Measurements from ENCODE around the gene ING3. TPM values are rescaled to one million over a fixed set of nuclear protein-coding genes. Genes with fewer than 3 reads are reported as not detected.

Gene ING3
- total RNA-seq, 1 experiment from 2014 or later = 16.1 TPM

GRCh38 chr7:121023683-121024511 lies 73.3 kb downstream of the ING3 start:
- Histone ChIP-seq H3K36me3 (ENCODE audit: insufficient read depth, low read length, poor library complexity, severe bottlenecking) (no peaks in the 10 kb centered on the region), H3K4me3 (ENCODE audit: low read depth, low read length, poor library complexity, severe bottlenecking) (no peak overlapping the region), H3K4me1 (ENCODE audit: insufficient read depth, low read length, poor library complexity, severe bottlenecking) (peaks cover 17% of the 10 kb centered on the region), H3K27me3 (replicated peaks; ENCODE audit: insufficient read depth, low read depth, low read length, poor library complexity) (no peaks in the 10 kb centered on the region), H3K9me3 (ENCODE audit: low read depth, low read length, poor library complexity, severe bottlenecking) (no peaks in the 10 kb centered on the region), H3K27ac (ENCODE audit: low read depth, low read length, poor library complexity, severe bottlenecking) (no peak overlapping the region)
- DNase-seq (ENCODE audit: low spot score) = peak; percentile 35
- CTCF ChIA-PET = no interaction called here
- POLR2A ChIA-PET (ENCODE audit: low non-redundant PET) = interaction anchor here (0.6 kb wide), 1 partner anchor 187 kb away, joined by 3 read pairs; no protein-coding TSS in a partner anchor
- intact Hi-C loops (cut with micrococcal nuclease; ENCODE audit: unreplicated experiment) = no loop called here
- no TSS peak for BruUV-seq (replicated peaks)
- TF ChIP-seq EZH2 (IDR thresholded peaks at IDR 0.05; ENCODE audit: borderline replicate concordance, low read depth, low read length, poor library complexity, severe bottlenecking) = no peak

- ChIA-PET CTCF (no interaction called here), POLR2A (ENCODE audit: low non-redundant PET) (interaction anchor here (0.6 kb wide), 1 partner anchor 186 kb away, joined by 3 read pairs; no protein-coding TSS in a partner anchor)
- intact Hi-C loops (cut with micrococcal nuclease; ENCODE audit: unreplicated experiment) = no loop called here
- H3K27me3 ChIP-seq (replicated peaks; ENCODE audit: insufficient read depth, low read depth, low read length, poor library complexity) = no peaks in the 10 kb centered on the region
- H3K4me1 ChIP-seq (ENCODE audit: insufficient read depth, low read length, poor library complexity, severe bottlenecking) = peaks cover 17% of the 10 kb centered on the region
- no peak overlapping the region for H3K27ac ChIP-seq (ENCODE audit: low read depth, low read length, poor library complexity, severe bottlenecking)
- H3K9me3 ChIP-seq (ENCODE audit: low read depth, low read length, poor library complexity, severe bottlenecking) = no peaks in the 10 kb centered on the region
- H3K36me3 ChIP-seq (ENCODE audit: insufficient read depth, low read length, poor library complexity, severe bottlenecking) = no peaks in the 10 kb centered on the region
- H3K4me3 ChIP-seq (ENCODE audit: low read depth, low read length, poor library complexity, severe bottlenecking) = no peak overlapping the region
- no peak for DNase-seq (ENCODE audit: low spot score)
- TF ChIP-seq CTCF (conservative IDR thresholded peaks at IDR 0.05; ENCODE audit: low read depth, low read length) (no peak), EZH2 (IDR thresholded peaks at IDR 0.05; ENCODE audit: borderline replicate concordance, low read depth, low read length, poor library complexity, severe bottlenecking) (no peak)
- BruUV-seq (replicated peaks) = no TSS peak
Measured at GRCh38 chr7:121024611-121025010, 74.0 kb downstream of the ING3 start.

- CTCF ChIA-PET = interaction anchor here (0.6 kb wide), 1 partner anchor 38 kb away, joined by 4 read pairs; no protein-coding TSS in a partner anchor
- H3K27me3 ChIP-seq (replicated peaks; ENCODE audit: insufficient read depth, low read depth, low read length, poor library complexity) = no peaks in the 10 kb centered on the region
- BruUV-seq (replicated peaks) = no TSS peak
- no peaks in the 10 kb centered on the region for H3K36me3 ChIP-seq (ENCODE audit: insufficient read depth, low read length, poor library complexity, severe bottlenecking)
- no peak overlapping the region for H3K4me3 ChIP-seq (ENCODE audit: low read depth, low read length, poor library complexity, severe bottlenecking)
- DNase-seq (ENCODE audit: low spot score) = no peak
- no peaks in the 10 kb centered on the region for H3K9me3 ChIP-seq (ENCODE audit: low read depth, low read length, poor library complexity, severe bottlenecking)
- POLR2A ChIA-PET (ENCODE audit: low non-redundant PET) = no interaction called here
- no peak overlapping the region for H3K27ac ChIP-seq (ENCODE audit: low read depth, low read length, poor library complexity, severe bottlenecking)
- H3K4me1 ChIP-seq (ENCODE audit: insufficient read depth, low read length, poor library complexity, severe bottlenecking) = peaks cover 17% of the 10 kb centered on the region
- TF ChIP-seq EZH2 (IDR thresholded peaks at IDR 0.05; ENCODE audit: borderline replicate concordance, low read depth, low read length, poor library complexity, severe bottlenecking) (no peak), CTCF (conservative IDR thresholded peaks at IDR 0.05; ENCODE audit: low read depth, low read length) (no peak)
- intact Hi-C loops (cut with micrococcal nuclease; ENCODE audit: unreplicated experiment) = no loop called here
Measured at GRCh38 chr7:121026159-121026558, 75.6 kb downstream of the ING3 start.
